Cardiac muscle cell (in vitro differentiated cells and primary cell): ENCODE results near the gene ADAR. TPM values are rescaled to one million over a fixed set of nuclear protein-coding genes. Genes with fewer than 3 reads are reported as not detected.
A peak's percentile ranks its signal among the peaks of the same experiment; 100 is the strongest.

Experiments used
- DNase-seq, 2 donors: peaks; one replicate each; pipeline versions ENCODE4 v3.0.0 to v3.0.0-alpha.2; 2010 to 2017; ENCODE audit warnings: low read depth in 1 of 2, low spot score in 1 of 2
- H3K27ac ChIP-seq: fragments of 200-600 bp; sonication (generic); 2 replicates; pipeline ENCODE4 v1.5.1; 2016
- H3K27me3 ChIP-seq: fragments of 200-600 bp; sonication (generic); 2 replicates; pipeline ENCODE4 v1.6.0; 2016; ENCODE audit warnings: control low read depth
- H3K36me3 ChIP-seq: fragments of 200-600 bp; sonication (generic); 2 replicates; pipeline ENCODE4 v1.5.1; 2016; ENCODE audit warnings: control low read depth
- H3K4me1 ChIP-seq: fragments of 200-600 bp; sonication (generic); 2 replicates; pipeline ENCODE4 v1.8.1; 2017; ENCODE audit warnings: low read depth, mild to moderate bottlenecking, mixed run types
- H3K4me3 ChIP-seq: fragments of 200-600 bp; sonication (generic); 2 replicates; pipeline ENCODE4 v1.5.1; 2016; ENCODE audit warnings: mild to moderate bottlenecking
- H3K9me3 ChIP-seq: fragments of 200-600 bp; sonication (generic); 2 replicates; pipeline ENCODE4 v1.5.1; 2017; ENCODE audit warnings: low read depth, mild to moderate bottlenecking, control low read depth
- polyA plus RNA-seq: library from polyadenylated mRNA; unstranded; fragments of >200 nt; fragmentation: Nextera tagmentation; extraction: Ambion mirVana; gene quantifications from 2 replicates; pipeline ENCODE4 v1.2.1, GENCODE V29; 2016
- total RNA-seq: library from RNA; depleted of rRNA; stranded (reverse); fragments of >200 nt; gene quantifications from 2 replicates; pipeline ENCODE4 v1.2.3, GENCODE V29; 2016
- TF ChIP-seq, protein P1 (sequence below): IDR thresholded peaks from 2 replicates; pipeline ENCODE4 v1.5.1; 2012; ENCODE audit warnings: low read depth, mild to moderate bottlenecking, low read length

ADAR gene
- total and polyA plus RNA-seq, 2 experiments from 2014 or later, result 47.5 to 74.3 TPM

DNA sequence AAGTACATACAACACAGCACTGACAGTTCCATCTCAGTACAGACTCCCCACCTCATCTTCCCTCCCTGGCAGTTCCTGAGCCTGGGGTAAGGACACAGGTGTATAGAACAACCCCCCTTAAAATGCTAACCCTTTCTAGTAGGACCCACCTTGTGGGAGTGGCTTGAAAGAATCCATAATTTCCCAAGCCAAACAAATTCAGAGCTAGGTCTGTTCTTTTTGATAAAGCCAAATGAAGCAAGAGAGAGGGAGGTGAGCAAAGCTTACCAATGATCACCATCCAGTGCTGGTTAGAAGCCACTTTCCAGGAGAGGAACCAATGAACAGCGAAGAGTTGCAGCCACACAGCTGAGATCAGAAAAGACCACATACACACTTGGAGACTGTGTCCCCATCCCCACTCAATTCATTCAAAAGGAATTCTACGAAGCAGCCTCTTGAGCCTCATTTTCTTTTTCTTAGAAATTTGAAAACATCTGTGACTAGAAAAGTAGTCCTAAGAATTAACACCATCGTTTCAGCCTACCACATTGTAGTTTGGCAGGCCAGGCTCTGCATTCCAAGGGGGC is 58.7 kb downstream of the ADAR start:
- TF ChIP-seq, protein P1, sequence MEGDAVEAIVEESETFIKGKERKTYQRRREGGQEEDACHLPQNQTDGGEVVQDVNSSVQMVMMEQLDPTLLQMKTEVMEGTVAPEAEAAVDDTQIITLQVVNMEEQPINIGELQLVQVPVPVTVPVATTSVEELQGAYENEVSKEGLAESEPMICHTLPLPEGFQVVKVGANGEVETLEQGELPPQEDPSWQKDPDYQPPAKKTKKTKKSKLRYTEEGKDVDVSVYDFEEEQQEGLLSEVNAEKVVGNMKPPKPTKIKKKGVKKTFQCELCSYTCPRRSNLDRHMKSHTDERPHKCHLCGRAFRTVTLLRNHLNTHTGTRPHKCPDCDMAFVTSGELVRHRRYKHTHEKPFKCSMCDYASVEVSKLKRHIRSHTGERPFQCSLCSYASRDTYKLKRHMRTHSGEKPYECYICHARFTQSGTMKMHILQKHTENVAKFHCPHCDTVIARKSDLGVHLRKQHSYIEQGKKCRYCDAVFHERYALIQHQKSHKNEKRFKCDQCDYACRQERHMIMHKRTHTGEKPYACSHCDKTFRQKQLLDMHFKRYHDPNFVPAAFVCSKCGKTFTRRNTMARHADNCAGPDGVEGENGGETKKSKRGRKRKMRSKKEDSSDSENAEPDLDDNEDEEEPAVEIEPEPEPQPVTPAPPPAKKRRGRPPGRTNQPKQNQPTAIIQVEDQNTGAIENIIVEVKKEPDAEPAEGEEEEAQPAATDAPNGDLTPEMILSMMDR, result no peak
- no peak for DNase-seq
- peaks cover 47% of the 10 kb centered on the region for H3K36me3 ChIP-seq

DNA sequence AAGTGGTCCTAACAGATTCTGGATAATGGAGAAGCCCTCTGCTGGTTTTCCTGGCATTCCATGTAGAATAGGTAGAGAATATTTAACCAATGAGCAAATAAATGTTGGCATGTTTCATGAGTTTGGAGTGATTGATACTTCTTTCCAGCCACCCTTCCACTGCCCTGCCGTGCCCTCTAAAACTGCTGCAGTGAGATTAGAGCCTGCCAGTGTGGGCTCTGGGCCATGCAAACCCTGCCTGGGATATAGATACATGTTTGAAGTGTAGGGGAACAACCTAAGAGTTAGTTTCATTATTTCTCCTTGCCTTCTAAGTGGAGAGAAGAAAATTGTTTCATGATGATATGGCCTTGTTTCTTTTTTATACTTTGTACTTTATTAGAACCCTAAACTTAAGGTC is 60.0 kb downstream of the ADAR start:
- H3K4me3 ChIP-seq, result no peak overlapping the region
- H3K36me3 ChIP-seq, result peaks cover 35% of the 10 kb centered on the region
- no peak overlapping the region for H3K27ac ChIP-seq
- no peaks in the 10 kb centered on the region for H3K4me1 ChIP-seq
- TF ChIP-seq, protein P1, result no peak
- no peaks in the 10 kb centered on the region for H3K9me3 ChIP-seq
- DNase-seq, result no peak
- H3K27me3 ChIP-seq, result peaks cover 4% of the 10 kb centered on the region

More for the DNA sequence above, 58.7 kb downstream of the ADAR start:
- Histone ChIP-seq H3K27ac (no peak overlapping the region), H3K9me3 (no peaks in the 10 kb centered on the region), H3K4me3 (no peak overlapping the region), H3K4me1 (peaks cover 5% of the 10 kb centered on the region), H3K27me3 (no peaks in the 10 kb centered on the region)

DNA sequence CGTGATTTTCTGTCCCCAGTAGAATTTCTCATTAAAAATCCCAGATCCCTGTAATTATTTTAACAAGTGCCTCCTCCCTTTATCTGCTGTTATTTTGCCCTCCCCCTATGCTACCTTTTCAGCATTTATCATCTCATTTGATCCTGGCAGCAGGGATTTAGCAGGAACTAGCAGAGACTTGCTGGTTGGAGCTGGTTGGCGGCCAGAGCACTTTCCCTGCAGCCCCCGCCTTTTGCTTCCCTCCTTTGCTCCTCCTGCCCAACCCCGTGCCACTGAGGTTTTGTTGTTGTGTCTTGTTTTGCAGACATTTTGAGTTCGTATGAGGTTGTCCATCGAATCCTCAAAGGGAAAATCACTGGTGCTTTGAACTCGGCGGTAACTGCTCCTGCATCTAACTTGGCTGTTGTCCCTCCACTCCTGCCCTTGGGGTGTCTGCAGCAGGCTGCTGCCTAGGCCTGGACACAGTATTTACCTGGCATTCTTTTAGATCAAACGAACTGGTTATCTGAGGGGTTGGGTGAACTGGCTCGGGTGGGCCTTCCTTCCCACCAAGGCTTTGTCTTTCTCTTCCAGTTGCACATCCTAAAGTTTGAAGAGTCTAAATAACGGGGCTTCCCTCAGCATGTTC is 60.8 kb downstream of the ADAR start:
- no peak for DNase-seq
- H3K4me3 ChIP-seq, result no peak overlapping the region
- no peaks in the 10 kb centered on the region for H3K4me1 ChIP-seq
- peaks cover 8% of the 10 kb centered on the region for H3K27me3 ChIP-seq
- H3K9me3 ChIP-seq, result no peaks in the 10 kb centered on the region
- peaks cover 27% of the 10 kb centered on the region for H3K36me3 ChIP-seq
- no peak overlapping the region for H3K27ac ChIP-seq
- TF ChIP-seq, protein P1, result no peak

DNA sequence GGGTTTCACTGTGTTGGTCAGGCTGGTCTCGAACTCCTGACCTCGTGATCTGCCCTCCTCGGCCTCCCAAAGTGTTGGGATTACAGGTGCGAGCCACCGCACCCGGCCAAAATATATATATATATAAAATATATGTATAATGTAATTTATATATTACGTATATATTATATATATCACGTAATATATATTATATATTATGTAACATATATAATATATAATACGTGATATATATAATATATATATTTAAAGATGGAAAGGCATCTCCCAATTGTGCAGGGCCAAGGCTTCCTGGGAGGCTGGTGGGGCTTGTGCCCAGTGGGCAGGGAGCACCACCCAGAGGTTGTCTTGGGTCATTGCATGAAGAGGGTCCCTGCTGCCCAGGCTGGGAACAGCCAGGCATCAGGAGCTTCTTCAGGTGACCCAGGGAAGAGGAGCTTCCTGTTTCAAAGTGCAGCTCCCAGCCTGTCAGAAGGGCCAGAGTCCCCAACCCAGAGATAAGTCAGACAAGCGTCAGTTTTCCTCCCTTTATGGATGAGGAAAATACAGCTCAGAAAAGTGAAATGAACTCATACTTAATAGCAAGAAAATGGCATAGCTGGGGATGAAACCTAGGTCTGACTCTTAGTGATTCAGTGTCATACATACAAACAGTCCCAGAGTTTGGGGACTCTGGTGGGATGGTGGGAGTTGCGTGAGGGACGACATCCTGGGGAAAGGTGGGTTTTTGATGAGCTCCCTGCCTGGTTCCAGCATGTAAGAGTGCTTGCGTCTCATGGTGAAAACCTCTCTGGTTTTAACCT is 61.5 kb downstream of the ADAR start:
- Histone ChIP-seq H3K27ac (no peak overlapping the region), H3K4me3 (no peak overlapping the region), H3K4me1 (no peaks in the 10 kb centered on the region), H3K27me3 (peaks cover 13% of the 10 kb centered on the region), H3K36me3 (peaks cover 23% of the 10 kb centered on the region), H3K9me3 (no peaks in the 10 kb centered on the region)
- DNase-seq, result peak; percentile 76 to 80
- TF ChIP-seq, protein P1, result peak; percentile 80

DNA sequence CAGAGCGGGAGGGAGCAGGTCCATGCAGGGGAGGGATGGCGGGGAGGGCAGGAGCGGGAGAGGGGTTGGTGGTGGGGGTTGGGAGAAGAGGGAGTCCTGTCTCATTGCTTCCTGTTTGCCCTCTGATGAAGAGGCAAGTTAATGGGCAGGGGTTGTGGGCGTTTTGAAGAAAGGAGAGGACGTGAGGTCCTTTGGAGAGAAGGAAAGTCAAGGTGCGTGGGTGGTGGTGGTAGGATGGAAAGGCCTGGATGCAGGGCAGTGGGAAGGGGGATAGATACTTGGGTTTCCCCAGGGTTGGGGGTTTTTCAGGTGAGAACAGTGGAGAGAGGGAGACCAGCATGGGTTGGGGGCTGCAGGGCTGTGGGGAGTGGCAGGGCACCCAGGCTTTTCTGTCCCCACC is 66.8 kb downstream of the ADAR start:
- H3K4me3 ChIP-seq, result no peak overlapping the region
- H3K27ac ChIP-seq, result no peak overlapping the region
- H3K4me1 ChIP-seq, result no peaks in the 10 kb centered on the region
- no peaks in the 10 kb centered on the region for H3K9me3 ChIP-seq
- TF ChIP-seq, protein P1, result no peak
- no peaks in the 10 kb centered on the region for H3K36me3 ChIP-seq
- H3K27me3 ChIP-seq, result peaks cover 15% of the 10 kb centered on the region
- DNase-seq, result no peak
